ENCODE results near the gene ASPRV1. TPM values are rescaled to one million over a fixed set of nuclear protein-coding genes. Genes with fewer than 3 reads are reported as not detected.
A peak's percentile ranks its signal among the peaks of the same experiment; 100 is the strongest.
"Not testable (repeated sequence)": the region's sequence is repeated elsewhere in the genome, so short reads cannot be mapped to it uniquely, and the experiment has no call there.

Gene ASPRV1
- 0.14 TPM for polyA plus RNA-seq (2013, experiment 1 of 2; ENCODE audit: insufficient read length)
- polyA plus RNA-seq (2013, experiment 2 of 2; ENCODE audit: insufficient read length): 0.20 TPM

- no peak for DNase-seq
These were observed at the start of gene ASPRV1 for GRCh38 chr2:69961496-69961895. TSS of gene ASPRV1 (minus strand) at chr2:69961631. CDS start at chr2:69961436, 195 bp downstream.

- DNase-seq: no peak
These were observed 49.2 kb upstream of the ASPRV1 start for GRCh38 chr2:70010576-70011111.

GRCh38 chr2:70009762-70010575 lies 48.5 kb upstream of the ASPRV1 start:
- no peak for DNase-seq

GRCh38 chr2:70008290-70008689 lies 46.9 kb upstream of the ASPRV1 start:
- DNase-seq: no peak

GRCh38 chr2:70007151-70007550 lies 45.7 kb upstream of the ASPRV1 start:
- no peak for DNase-seq

- no peak for DNase-seq
These were observed 45.0 kb upstream of the ASPRV1 start for GRCh38 chr2:70006447-70006784.

- no peak for DNase-seq
These were observed 44.5 kb upstream of the ASPRV1 start for GRCh38 chr2:70005752-70006446.

GRCh38 chr2:70005216-70005615 lies 43.8 kb upstream of the ASPRV1 start:
- DNase-seq: no peak

GRCh38 chr2:70003093-70003830 lies 41.8 kb upstream of the ASPRV1 start:
- no peak for DNase-seq

- no peak for DNase-seq
These were observed 40.9 kb upstream of the ASPRV1 start for GRCh38 chr2:70002241-70002899.

GRCh38 chr2:70000529-70000928 lies 39.1 kb upstream of the ASPRV1 start:
- DNase-seq: not testable (repeated sequence)

GRCh38 chr2:69998761-69999160 lies 37.3 kb upstream of the ASPRV1 start:
- DNase-seq: no peak

GRCh38 chr2:69997015-69997830 lies 35.8 kb upstream of the ASPRV1 start:
- DNase-seq: peak; percentile 67

GRCh38 chr2:69995511-69995910 lies 34.1 kb upstream of the ASPRV1 start:
- DNase-seq: no peak

- DNase-seq: no peak
These were observed 32.7 kb upstream of the ASPRV1 start for GRCh38 chr2:69994166-69994565.

GRCh38 chr2:69993708-69994107 lies 32.3 kb upstream of the ASPRV1 start:
- DNase-seq: no peak

- DNase-seq: no peak
These were observed 31.7 kb upstream of the ASPRV1 start for GRCh38 chr2:69993048-69993565.

- DNase-seq: no peak
These were observed 31.0 kb upstream of the ASPRV1 start for GRCh38 chr2:69992310-69993047.

GRCh38 chr2:69989441-69990105 lies 28.1 kb upstream of the ASPRV1 start:
- no peak for DNase-seq

GRCh38 chr2:69989009-69989408 lies 27.6 kb upstream of the ASPRV1 start:
- no peak for DNase-seq
